HepG2 (cell line): ENCODE data around the gene YBX2. TPM values are rescaled to one million over a fixed set of nuclear protein-coding genes. Genes with fewer than 3 reads are reported as not detected.

Experiments used
- ATM ChIP-seq: fragments of 450-650 bp; IDR thresholded peaks from 2 replicates; pipeline ENCODE4 v1.7.1; 2017; ENCODE audit warnings: mild to moderate bottlenecking, borderline replicate concordance
- FOSL2 ChIP-seq: sonication (generic); formaldehyde crosslinking; IDR thresholded peaks from 2 replicates; pipeline ENCODE4 v1.4.0; 2020; ENCODE audit warnings: missing genetic modification reagents
- GLI4 ChIP-seq: sonication (generic); formaldehyde crosslinking; IDR thresholded peaks from 2 replicates; pipeline ENCODE4 v1.5.1; 2020; ENCODE audit warnings: missing genetic modification reagents, mild to moderate bottlenecking, moderate library complexity, borderline replicate concordance
- HOXA9 ChIP-seq: sonication (generic); formaldehyde crosslinking; IDR thresholded peaks from 2 replicates; pipeline ENCODE4 v1.8.1; 2022; ENCODE audit warnings: missing genetic modification reagents, mild to moderate bottlenecking, moderate library complexity, borderline replicate concordance
- JDP2 ChIP-seq: sonication (generic); formaldehyde crosslinking; IDR thresholded peaks from 2 replicates; pipeline ENCODE4 v1.8.1; 2022; ENCODE audit warnings: missing genetic modification reagents, borderline replicate concordance
- JUNB ChIP-seq: sonication (generic); formaldehyde crosslinking; IDR thresholded peaks from 2 replicates; pipeline ENCODE4 v1.8.0; 2022; ENCODE audit warnings: missing genetic modification reagents, mild to moderate bottlenecking, borderline replicate concordance
- KAT7 ChIP-seq: IDR thresholded peaks from 2 replicates; pipeline ENCODE4 v1.6.1; 2018; ENCODE audit warnings: borderline replicate concordance, missing compliant biosample characterization
- KLF6 ChIP-seq: IDR thresholded peaks from 2 replicates; pipeline ENCODE4 v1.8.0; 2016; ENCODE audit warnings: missing biosample characterization, missing genetic modification reagents
- MTF2 ChIP-seq: sonication (generic); formaldehyde crosslinking; IDR thresholded peaks from 2 replicates; pipeline ENCODE4 v1.5.0; 2020; ENCODE audit warnings: missing genetic modification reagents, borderline replicate concordance
- NBN ChIP-seq: fragments of 450-650 bp; conservative IDR thresholded peaks from 2 replicates; pipeline ENCODE4 v1.6.1; 2017
- POLR2A ChIP-seq, 2 experiments: IDR thresholded peaks; 2 replicates each; pipeline ENCODE4 v1.6.1; 2011; ENCODE audit warnings: low read depth in 2 of 2, low read length in 2 of 2, mild to moderate bottlenecking in 1 of 2, moderate library complexity in 1 of 2; ENCODE audit not compliant: insufficient read depth in 1 of 2
- RFX3 ChIP-seq: IDR thresholded peaks from 2 replicates; pipeline ENCODE4 v1.6.1; 2016; ENCODE audit warnings: missing biosample characterization, missing genetic modification reagents
- SALL1 ChIP-seq: sonication (generic); formaldehyde crosslinking; IDR thresholded peaks from 2 replicates; pipeline ENCODE4 v1.8.0; 2022; ENCODE audit warnings: mild to moderate bottlenecking, missing genetic modification reagents
- SP4 ChIP-seq: sonication (generic); formaldehyde crosslinking; IDR thresholded peaks from 2 replicates; pipeline ENCODE4 v1.8.1; 2023; ENCODE audit warnings: mild to moderate bottlenecking, missing genetic modification reagents
- TGIF2 ChIP-seq: IDR thresholded peaks from 2 replicates; pipeline ENCODE4 v1.6.1; 2016; ENCODE audit warnings: control low read depth, missing compliant biosample characterization
- ZFP82 ChIP-seq: sonication (generic); formaldehyde crosslinking; IDR thresholded peaks from 2 replicates; pipeline ENCODE4 v1.5.1; 2020; ENCODE audit warnings: mild to moderate bottlenecking, missing genetic modification reagents, borderline replicate concordance
- ZNF274 ChIP-seq: sonication (generic); formaldehyde crosslinking; IDR thresholded peaks from 2 replicates; pipeline ENCODE4 v1.5.1; 2020; ENCODE audit warnings: mild to moderate bottlenecking, missing genetic modification reagents
- ZNF619 ChIP-seq: sonication (generic); formaldehyde crosslinking; IDR thresholded peaks from 2 replicates; pipeline ENCODE4 v1.4.0; 2020; ENCODE audit warnings: mild to moderate bottlenecking, missing genetic modification reagents
- ZNF747 ChIP-seq: sonication (generic); formaldehyde crosslinking; IDR thresholded peaks from 2 replicates; pipeline ENCODE4 v1.8.1; 2023; ENCODE audit warnings: missing genetic modification reagents, mild to moderate bottlenecking, borderline replicate concordance
- ZNF773 ChIP-seq: sonication (generic); formaldehyde crosslinking; IDR thresholded peaks from 2 replicates; pipeline ENCODE4 v1.4.0; 2020; ENCODE audit warnings: missing genetic modification reagents, borderline replicate concordance
- ZNF781 ChIP-seq: sonication (generic); formaldehyde crosslinking; IDR thresholded peaks from 2 replicates; pipeline ENCODE4 v1.5.1; 2020; ENCODE audit warnings: borderline replicate concordance, mild to moderate bottlenecking, missing genetic modification reagents; ENCODE audit errors: not compliant biosample characterization
- polyA plus RNA-seq, 8 experiments: library from polyadenylated mRNA; depleted of rRNA in 3 of 8; stranded (reverse) in 7 of 8; unstranded in 1 of 8; fragments of >200 nt; fragmentation: Illumina TruSeq in 4 of 8; extraction: Trizol in 4 of 8; gene quantifications; 2 replicates each; pipeline versions ENCODE4 v1.2.1 to v1.2.3, GENCODE V29; 2011 to 2016; ENCODE audit warnings: low read depth in 4 of 8, missing spikeins in 1 of 8, mixed read lengths in 1 of 8; ENCODE audit not compliant: insufficient read depth in 1 of 8
- total RNA-seq, 5 experiments: library from RNA; depleted of rRNA; stranded (reverse); fragments of >200 nt; fragmentation: Illumina TruSeq; extraction: Trizol; gene quantifications; 2 replicates each; pipeline ENCODE4 v1.2.3, GENCODE V29; 2016; ENCODE audit warnings: low read depth in 1 of 5
- TF ChIP-seq, protein P1 (sequence below): sonication (generic); formaldehyde crosslinking; IDR thresholded peaks from 2 replicates; pipeline ENCODE4 v1.4.0; 2020; ENCODE audit warnings: missing genetic modification reagents

Gene YBX2
- total and polyA plus RNA-seq, 2 of the 13 experiments (the other 11 are each of a cell fraction or from before 2014, with no cell fraction given), result 0.12 to 0.22 TPM

- TF ChIP-seq ZNF773 (CRISPR knock-in tag), result no peak
- TF ChIP-seq, protein P1, sequence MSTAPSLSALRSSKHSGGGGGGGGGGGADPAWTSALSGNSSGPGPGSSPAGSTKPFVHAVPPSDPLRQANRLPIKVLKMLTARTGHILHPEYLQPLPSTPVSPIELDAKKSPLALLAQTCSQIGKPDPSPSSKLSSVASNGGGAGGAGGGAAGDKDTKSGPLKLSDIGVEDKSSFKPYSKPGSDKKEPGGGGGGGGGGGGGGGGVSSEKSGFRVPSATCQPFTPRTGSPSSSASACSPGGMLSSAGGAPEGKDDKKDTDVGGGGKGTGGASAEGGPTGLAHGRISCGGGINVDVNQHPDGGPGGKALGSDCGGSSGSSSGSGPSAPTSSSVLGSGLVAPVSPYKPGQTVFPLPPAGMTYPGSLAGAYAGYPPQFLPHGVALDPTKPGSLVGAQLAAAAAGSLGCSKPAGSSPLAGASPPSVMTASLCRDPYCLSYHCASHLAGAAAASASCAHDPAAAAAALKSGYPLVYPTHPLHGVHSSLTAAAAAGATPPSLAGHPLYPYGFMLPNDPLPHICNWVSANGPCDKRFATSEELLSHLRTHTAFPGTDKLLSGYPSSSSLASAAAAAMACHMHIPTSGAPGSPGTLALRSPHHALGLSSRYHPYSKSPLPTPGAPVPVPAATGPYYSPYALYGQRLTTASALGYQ, result no peak
- TF ChIP-seq POLR2A (IDR thresholded peaks at IDR 0.05; ENCODE audit: insufficient read depth in 1 of 2, low read depth in 2 of 2, low read length in 2 of 2), result peak; percentile 44 to 86
- no peak for TF ChIP-seq JDP2
- TF ChIP-seq TGIF2 (CRISPR knock-in tag), result no peak
- TF ChIP-seq ZNF781 (CRISPR knock-in tag), result no peak
- no peak; the same call in none of the 2 replicates for TF ChIP-seq SP4 (CRISPR knock-in tag)
- TF ChIP-seq ZFP82, result peak; percentile 47; the same call in 1 of the 2 replicates
- peak; percentile 39; the same call in 1 of the 2 replicates for TF ChIP-seq ZNF274 (CRISPR knock-in tag)
- no peak for TF ChIP-seq HOXA9
- 0 out of 2 replicates have a peak, but pooled peaks have one; percentile 3 for TF ChIP-seq GLI4 (CRISPR knock-in tag)
- peak; percentile 34 for TF ChIP-seq FOSL2
- TF ChIP-seq ZNF619 (CRISPR knock-in tag), result peak; percentile 25; the same call in 1 of the 2 replicates
- TF ChIP-seq ZNF747, result peak; percentile 14; the same call in 1 of the 2 replicates
- no peak for TF ChIP-seq MTF2 (CRISPR knock-in tag)
- peak; percentile 54 for TF ChIP-seq KLF6 (CRISPR knock-in tag)
- TF ChIP-seq KAT7, result peak; percentile 92
- TF ChIP-seq NBN, result no peak
- no peak for TF ChIP-seq JUNB
- no peak for TF ChIP-seq ATM
- TF ChIP-seq SALL1 (CRISPR knock-in tag), result peak; percentile 82
- no peak for TF ChIP-seq RFX3 (CRISPR knock-in tag)
Measured at GRCh38 chr17:7252176-7253043, 42.0 kb downstream of the YBX2 start, which contains the start of gene ELP5 (continued).
